Brain pericyte (primary cell): ENCODE data around the gene MMP11.
A peak's percentile ranks its signal among the peaks of the same experiment; 100 is the strongest.

Experiments
- DNase-seq: peaks from one replicate; pipeline ENCODE4 v3.0.0-alpha.2; 2012; ENCODE audit warnings: low read depth, low spot score

MMP11 gene

GRCh38 chr22:23801886-23802377 lies 29.3 kb downstream of the MMP11 start:
- no peak for DNase-seq

- DNase-seq = no peak
Observed at GRCh38 chr22:23803001-23803819, 30.6 kb downstream of the MMP11 start.

DNA sequence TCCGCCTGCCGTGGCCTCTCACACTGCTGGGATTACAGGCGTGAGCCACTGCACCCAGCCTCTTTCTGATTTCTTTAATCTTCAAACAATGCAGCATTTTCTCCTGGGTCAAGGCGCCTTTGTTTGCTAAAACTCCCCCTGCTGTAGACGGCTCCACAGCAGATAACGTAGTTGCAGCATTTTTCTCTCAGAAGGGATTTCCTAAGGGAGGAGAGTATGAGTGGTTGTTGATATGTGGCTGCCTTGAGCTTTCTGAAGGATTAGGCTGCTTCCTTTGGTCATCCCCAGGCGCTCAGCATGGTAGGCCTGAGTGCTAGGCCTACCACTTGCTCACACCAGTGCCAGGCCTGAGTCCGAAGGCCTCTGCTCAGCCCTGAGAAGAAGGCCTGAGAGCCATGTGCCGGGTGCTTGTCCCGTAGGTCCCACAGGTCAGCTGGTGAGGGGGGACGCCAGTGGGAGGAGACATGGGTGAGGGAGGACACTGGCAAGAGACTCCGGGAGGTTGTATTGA lies 32.2 kb downstream of the MMP11 start:
- DNase-seq = no peak

DNA sequence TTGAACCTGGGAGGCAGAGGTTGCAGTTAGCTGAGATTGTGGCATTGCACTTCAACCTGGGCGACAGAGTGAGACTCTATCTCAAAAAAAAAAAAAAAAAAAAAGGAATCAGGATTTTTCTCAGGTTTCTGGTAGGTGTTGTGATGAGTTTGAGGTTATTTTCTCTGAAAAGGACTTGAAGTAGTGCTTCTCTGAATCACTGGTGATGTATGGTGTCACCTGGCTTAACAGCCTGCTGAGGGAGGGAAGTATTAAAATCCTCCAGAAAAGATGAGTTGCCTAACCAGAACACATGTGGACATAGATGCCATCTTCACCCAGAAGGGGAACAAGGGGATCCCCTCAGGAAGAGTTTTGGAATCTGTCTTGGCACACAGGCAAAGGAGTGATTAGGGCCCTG lies 34.2 kb downstream of the MMP11 start:
- DNase-seq = no peak

DNA sequence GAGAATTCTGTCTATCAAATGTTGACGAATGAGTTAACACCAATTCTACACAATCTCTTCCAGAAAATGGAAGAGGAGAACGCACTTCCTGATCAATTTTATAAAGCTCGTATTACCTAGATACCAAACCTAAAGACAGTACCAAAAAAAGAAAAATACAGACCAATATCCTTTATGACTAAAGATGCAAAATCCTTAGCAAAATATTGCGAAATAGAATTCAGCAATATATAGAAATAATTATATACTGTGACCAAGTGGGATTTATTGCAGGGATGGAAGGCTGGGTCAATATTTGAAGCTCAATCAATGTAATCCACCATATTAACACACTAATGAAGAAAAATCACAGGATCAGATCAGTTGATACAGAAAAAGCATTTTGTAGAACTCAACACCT lies 39.7 kb downstream of the MMP11 start:
- DNase-seq = no peak

GRCh38 chr22:23815541-23816155 lies 43.0 kb downstream of the MMP11 start:
- DNase-seq = no peak

GRCh38 chr22:23816156-23816976 lies 43.7 kb downstream of the MMP11 start:
- DNase-seq = no peak

- DNase-seq = no peak
Observed at GRCh38 chr22:23817146-23817545, 44.5 kb downstream of the MMP11 start.

- DNase-seq = no peak
Observed at GRCh38 chr22:23818541-23818940, 45.9 kb downstream of the MMP11 start.

DNA sequence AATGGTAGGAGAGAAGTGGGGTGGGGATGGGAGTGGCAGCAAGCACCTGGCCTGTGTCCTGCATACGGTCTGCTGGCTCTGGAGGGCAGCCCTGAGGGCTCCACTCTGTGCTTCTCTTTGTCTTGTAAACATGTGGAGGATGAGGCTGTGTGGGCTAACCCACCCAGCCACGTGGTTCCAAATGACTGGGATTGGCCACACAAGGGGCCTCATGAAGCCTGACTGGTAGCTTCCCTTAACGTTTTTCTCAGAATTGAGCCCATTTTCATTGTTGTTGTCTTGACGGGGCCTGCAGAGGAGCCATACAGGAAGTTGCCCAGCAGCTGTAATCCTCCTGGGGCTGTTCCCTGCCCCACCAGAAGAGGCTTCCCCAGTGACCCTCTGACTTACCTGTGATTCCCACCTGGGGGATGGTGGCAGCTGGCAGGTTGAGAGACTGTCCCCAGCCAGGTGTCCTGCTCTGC lies 48.1 kb downstream of the MMP11 start:
- DNase-seq = no peak

DNA sequence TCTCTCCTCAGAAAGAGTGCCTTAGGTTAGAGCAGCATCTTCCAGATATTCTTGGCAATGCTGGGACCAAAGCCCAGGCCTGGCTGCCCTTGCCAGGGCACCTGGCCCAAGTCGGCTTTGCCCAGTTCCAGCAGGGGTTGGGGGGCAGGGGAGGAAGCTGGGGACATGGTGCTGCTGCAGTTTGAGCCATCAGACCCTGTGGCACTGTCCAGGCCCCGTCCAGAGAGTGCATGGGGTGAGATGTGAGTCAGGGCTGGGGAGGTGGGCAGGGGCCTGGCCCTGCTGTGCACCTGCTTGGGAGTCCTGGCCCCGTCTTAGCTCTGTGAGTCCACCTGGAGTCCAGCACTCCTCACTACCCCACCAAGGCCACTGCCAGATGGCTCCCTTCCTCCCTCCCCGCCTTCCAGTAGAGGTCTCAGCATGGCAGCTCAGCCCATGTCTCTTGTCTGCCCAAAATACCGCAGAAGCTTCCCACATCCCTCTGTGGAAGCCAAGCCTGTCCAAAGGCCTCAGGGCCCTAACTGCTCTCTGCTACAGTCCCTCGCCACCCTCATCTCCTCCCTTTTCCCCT lies 49.5 kb downstream of the MMP11 start:
- no peak for DNase-seq

DNA sequence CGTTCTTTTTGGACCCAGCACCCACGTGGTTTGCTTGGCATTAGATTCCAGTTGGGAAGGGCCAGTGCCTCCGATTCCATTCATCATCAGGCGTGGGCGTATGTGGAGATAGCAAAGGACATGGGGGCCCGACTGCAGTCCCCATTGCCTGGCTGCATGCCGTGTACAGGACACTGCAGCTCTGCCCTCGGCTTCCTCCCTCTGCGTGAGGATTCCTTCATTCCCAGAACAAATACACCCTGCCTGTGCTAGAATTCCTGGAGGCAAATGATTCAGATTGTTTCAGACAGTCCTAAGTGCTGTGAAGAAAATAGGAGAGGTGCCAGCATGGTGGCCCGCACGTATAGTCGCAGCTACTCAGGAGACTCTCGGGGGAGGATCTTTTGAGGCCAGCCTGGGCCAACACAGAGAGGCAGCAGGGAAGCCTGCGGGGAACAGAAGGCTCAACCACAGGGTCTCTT lies 50.7 kb downstream of the MMP11 start:
- DNase-seq = no peak

DNA sequence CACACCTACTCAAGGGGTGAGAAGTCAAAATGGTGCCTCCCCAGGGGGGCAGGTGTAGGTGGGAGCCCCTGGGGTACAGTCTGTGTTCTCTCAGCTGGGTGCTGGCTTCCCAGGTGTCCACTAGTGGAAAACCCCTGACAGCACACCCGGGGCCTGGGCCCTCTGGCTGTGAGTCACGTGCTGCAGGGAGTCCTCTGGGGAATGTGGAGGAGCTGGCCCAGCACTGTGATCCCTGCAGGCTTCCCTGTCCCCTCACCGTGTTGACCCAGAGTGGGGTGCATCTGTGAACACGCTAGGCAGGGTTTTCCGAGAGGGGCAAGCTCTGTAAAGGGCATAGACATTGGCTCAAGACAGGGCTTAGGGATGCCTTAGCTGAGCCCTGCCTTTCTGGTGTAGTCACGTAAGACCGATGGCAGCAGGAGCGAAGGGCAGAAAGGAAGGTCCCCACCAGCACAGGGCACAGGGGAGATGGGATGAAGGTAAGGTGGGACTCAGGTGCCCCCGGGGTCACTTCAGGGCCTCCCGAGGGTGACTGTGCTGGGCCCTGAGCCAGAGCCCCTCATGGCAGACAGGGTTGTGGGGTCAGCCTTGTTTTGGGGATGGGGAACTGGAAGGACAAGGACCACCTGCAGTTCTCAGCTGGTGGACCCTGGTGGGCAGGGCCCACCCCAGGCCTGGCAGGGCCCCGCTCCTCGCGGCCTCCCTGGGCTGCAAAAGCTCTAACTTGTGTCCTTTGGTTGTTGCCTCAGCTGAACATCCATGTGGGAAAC lies 52.0 kb downstream of the MMP11 start:
- no peak for DNase-seq

DNA sequence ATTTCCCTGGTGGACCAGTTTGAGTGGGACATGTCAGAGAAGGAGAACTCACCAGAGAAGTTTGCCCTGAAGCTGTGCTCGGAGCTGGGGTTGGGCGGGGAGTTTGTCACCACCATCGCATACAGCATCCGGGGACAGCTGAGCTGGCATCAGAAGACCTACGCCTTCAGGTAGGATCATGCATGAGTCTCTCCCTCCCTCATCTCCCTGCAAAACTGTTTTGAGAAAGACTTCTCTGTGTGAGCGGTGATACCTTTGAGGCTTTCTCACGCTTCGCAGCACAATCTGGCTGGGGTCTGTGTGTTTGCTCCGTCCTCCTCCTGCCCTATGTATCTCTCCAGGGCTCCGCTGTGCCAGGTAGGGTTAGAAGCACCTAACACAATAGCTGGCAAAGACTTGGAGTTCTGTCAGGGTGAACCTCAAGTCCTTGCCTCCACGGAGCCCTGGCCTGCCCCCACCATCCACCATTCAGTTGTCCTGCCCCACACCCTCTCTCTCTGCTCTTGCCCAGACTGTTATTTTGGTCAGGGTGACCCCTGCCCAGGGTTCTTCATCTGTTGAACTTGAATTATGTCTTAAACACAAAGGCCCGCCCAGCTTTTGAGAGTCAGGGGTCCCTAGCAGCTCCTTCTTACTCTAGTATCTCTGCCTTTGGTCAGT lies 52.7 kb downstream of the MMP11 start:
- no peak for DNase-seq

- peak; percentile 53 for DNase-seq
Observed at GRCh38 chr22:23826510-23827350, 54.1 kb downstream of the MMP11 start.

GRCh38 chr22:23827351-23827995 lies 54.8 kb downstream of the MMP11 start:
- DNase-seq = no peak

GRCh38 chr22:23828800-23829680 lies 56.4 kb downstream of the MMP11 start:
- no peak for DNase-seq
